BJ (cell line): ENCODE data around the gene CAPS2. TPM values are rescaled to one million over a fixed set of nuclear protein-coding genes. Genes with fewer than 3 reads are reported as not detected.

Experiments
- CTCF ChIA-PET: fragments of 350-600 bp; formaldehyde crosslinking; extraction: SDS; loops from one replicate; lab custom pipeline; 2021; ENCODE audit warnings: antibody characterized with exemption, inconsistent platforms; lab: Yijun Ruan, JAX
- POLR2A ChIA-PET: fragments of 300-600 bp; sonication (Branson Sonifier 250); formaldehyde crosslinking; extraction: SDS; loops from one replicate; lab custom pipeline; 2021; ENCODE audit warnings: antibody characterized with exemption; lab: Charles Lee
- DNase-seq: peaks from one replicate; pipeline ENCODE4 v3.0.0-alpha.2; 2011; ENCODE audit warnings: low read depth
- H3K27me3 ChIP-seq: 2 replicates; pipeline ENCODE4 v1.6.0; 2011; ENCODE audit warnings: low read length; ENCODE audit not compliant: control insufficient read depth, insufficient read depth
- H3K36me3 ChIP-seq: 2 replicates; pipeline ENCODE4 v1.5.1; 2011; ENCODE audit warnings: low read length; ENCODE audit not compliant: control insufficient read depth, insufficient read depth
- H3K4me3 ChIP-seq: 2 replicates; pipeline ENCODE4 v1.5.1; 2011; ENCODE audit warnings: low read depth, mild to moderate bottlenecking, control low read depth, low read length
- polyA plus RNA-seq: library from polyadenylated mRNA; depleted of rRNA; stranded (reverse); fragments of >200 nt; gene quantifications from 2 replicates; pipeline ENCODE4 v1.2.3, GENCODE V29; 2011
- TF ChIP-seq, protein P1 (sequence below): IDR thresholded peaks from 2 replicates; pipeline ENCODE4 v1.5.1; 2011; ENCODE audit warnings: low read depth, mild to moderate bottlenecking, control low read depth, inconsistent platforms, low read length, moderate library complexity; ENCODE audit not compliant: insufficient read depth

CAPS2 gene
- polyA plus RNA-seq, 1 experiment, result 0.74 TPM

DNA sequence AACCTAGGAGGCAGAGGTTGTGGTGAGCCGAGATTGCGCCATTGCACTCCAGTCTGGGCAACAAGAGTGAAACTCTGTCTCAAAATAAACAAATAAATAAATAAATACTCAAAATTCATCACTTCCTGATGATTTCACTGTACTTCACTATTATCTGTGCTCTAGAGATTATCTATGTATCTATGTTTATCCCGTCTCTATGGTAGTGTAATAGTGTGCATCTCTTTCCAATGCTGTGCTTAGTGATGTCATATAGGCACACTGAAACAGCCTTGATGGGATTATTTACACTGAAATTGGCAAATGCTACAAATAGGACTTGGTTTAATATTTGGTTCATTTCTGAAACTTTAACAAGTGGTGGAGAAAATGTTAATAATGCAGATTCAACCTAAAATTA is 6.5 kb downstream of the CAPS2 start:
- H3K27me3 ChIP-seq, result no peaks in the 10 kb centered on the region
- TF ChIP-seq, protein P1, sequence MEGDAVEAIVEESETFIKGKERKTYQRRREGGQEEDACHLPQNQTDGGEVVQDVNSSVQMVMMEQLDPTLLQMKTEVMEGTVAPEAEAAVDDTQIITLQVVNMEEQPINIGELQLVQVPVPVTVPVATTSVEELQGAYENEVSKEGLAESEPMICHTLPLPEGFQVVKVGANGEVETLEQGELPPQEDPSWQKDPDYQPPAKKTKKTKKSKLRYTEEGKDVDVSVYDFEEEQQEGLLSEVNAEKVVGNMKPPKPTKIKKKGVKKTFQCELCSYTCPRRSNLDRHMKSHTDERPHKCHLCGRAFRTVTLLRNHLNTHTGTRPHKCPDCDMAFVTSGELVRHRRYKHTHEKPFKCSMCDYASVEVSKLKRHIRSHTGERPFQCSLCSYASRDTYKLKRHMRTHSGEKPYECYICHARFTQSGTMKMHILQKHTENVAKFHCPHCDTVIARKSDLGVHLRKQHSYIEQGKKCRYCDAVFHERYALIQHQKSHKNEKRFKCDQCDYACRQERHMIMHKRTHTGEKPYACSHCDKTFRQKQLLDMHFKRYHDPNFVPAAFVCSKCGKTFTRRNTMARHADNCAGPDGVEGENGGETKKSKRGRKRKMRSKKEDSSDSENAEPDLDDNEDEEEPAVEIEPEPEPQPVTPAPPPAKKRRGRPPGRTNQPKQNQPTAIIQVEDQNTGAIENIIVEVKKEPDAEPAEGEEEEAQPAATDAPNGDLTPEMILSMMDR, result no peak
- no peak for DNase-seq
- H3K4me3 ChIP-seq, result no peak overlapping the region
- CTCF ChIA-PET, result no interaction called here
- H3K36me3 ChIP-seq, result no peaks in the 10 kb centered on the region
- POLR2A ChIA-PET, result no interaction called here

DNA sequence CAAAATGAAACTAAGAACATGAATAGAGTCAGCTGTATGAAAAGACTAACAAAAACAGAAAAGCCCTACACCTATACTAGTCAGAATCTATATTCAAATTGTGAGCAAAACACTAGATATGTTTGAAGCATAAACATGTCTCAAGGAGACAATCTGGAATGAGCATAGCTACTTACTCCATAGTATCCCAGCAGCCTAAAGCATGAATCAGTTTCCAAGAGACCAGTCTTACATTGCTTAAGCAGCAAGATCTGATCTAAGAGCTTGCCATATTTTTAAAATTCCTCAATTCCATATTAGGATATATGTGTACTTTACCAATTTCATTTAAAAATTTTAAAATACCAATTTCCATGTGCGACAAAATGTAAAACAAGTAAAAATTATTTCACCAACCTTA is 7.7 kb downstream of the CAPS2 start:
- Histone ChIP-seq H3K4me3 (no peak overlapping the region), H3K27me3 (no peaks in the 10 kb centered on the region), H3K36me3 (no peaks in the 10 kb centered on the region)
- CTCF ChIA-PET, result interaction anchor here (0.6 to 2.1 kb wide), 2 partner anchors 12 to 31 kb away, joined by 3 to 8 read pairs; partner anchors contain the start of gene GLIPR1L1
- DNase-seq, result no peak
- POLR2A ChIA-PET, result no interaction called here
- TF ChIP-seq, protein P1, result no peak

GRCh38 chr12:75317784-75318183 is 12.3 kb downstream of the CAPS2 start:
- no peak for DNase-seq
- Histone ChIP-seq H3K36me3 (no peaks in the 10 kb centered on the region), H3K4me3 (no peak overlapping the region), H3K27me3 (no peaks in the 10 kb centered on the region)
- ChIA-PET POLR2A (no interaction called here), CTCF (interaction anchor here (0.7 kb wide), 1 partner anchor 11 kb away, joined by 3 read pairs; no protein-coding TSS in a partner anchor)
- TF ChIP-seq, protein P1, result no peak

GRCh38 chr12:75315518-75315917 is 14.6 kb downstream of the CAPS2 start:
- Histone ChIP-seq H3K27me3 (no peaks in the 10 kb centered on the region), H3K36me3 (no peaks in the 10 kb centered on the region), H3K4me3 (no peak overlapping the region)
- ChIA-PET CTCF (interaction anchor here (0.6 to 1.6 kb wide), 4 partner anchors 14 to 1065 kb away, joined by 4 to 5 read pairs (median 4); partner anchors contain the start of genes CAPS2, GLIPR1L1 and GLIPR1L2), POLR2A (no interaction called here)
- TF ChIP-seq, protein P1, result no peak
- peak; percentile 44 for DNase-seq

- TF ChIP-seq, protein P1, result no peak
- no peaks in the 10 kb centered on the region for H3K27me3 ChIP-seq
- no peak overlapping the region for H3K4me3 ChIP-seq
- H3K36me3 ChIP-seq, result no peaks in the 10 kb centered on the region
- no peak for DNase-seq
- ChIA-PET POLR2A (no interaction called here), CTCF (interaction anchor here (1.1 kb wide), 1 partner anchor 22 kb away, joined by 3 read pairs; no protein-coding TSS in a partner anchor)
These were observed 18.8 kb downstream of the CAPS2 start for GRCh38 chr12:75311369-75311768.
